Measurements from ENCODE around the gene LFNG.

The LFNG gene

GRCh38 chr7:2523461-2523936, 3.9 kb downstream of the LFNG start:
- Histone ChIP-seq H3K9ac (ENCODE audit: low read length) (peak overlapping the region; percentile 47), H3K36me3 (ENCODE audit: control insufficient read depth, insufficient read depth, low read length) (no peaks in the 10 kb centered on the region), H3K56ac (ENCODE audit: low read length) (peak overlapping the region; percentile 74), H3K4me1 (ENCODE audit: control insufficient read depth, low read depth, low read length) (peaks cover 3% of the 10 kb centered on the region), H3K79me2 (ENCODE audit: control insufficient read depth, insufficient read depth, low read length) (no peaks in the 10 kb centered on the region), H4K5ac (ENCODE audit: low read length) (no peak overlapping the region), H3K4ac (ENCODE audit: low read depth, low read length) (peak overlapping the region; percentile 43), H3K18ac (ENCODE audit: low read length) (no peak overlapping the region), H4K8ac (ENCODE audit: low read depth, low read length) (no peak overlapping the region), H2AK5ac (ENCODE audit: low read length) (no peak overlapping the region), H2BK120ac (ENCODE audit: low read depth, low read length) (no peak overlapping the region), H3K23ac (ENCODE audit: low read length) (peak overlapping the region; percentile 15), H2BK5ac (ENCODE audit: low read length) (no peak overlapping the region), H3K79me1 (ENCODE audit: low read length) (no peaks in the 10 kb centered on the region), H3K27ac (ENCODE audit: low read depth, low read length) (peak overlapping the region; percentile 28), H3K27me3 (ENCODE audit: insufficient read depth, low read length, poor library complexity) (peaks cover 9% of the 10 kb centered on the region), H3K4me2 (ENCODE audit: low read length) (peak overlapping the region; percentile 10), H3K4me3 (ENCODE audit: low read length) (no peak overlapping the region), H2BK15ac (replicated peaks; ENCODE audit: low read depth) (no peak overlapping the region)
- DNase-seq: peak; percentile 62
- WGBS (ENCODE audit: extremely low coverage, insufficient coverage, low lambda C conversion rate): no CpG with 5 or more reads among the region's 22 CpGs

- Histone ChIP-seq H3K27me3 (ENCODE audit: insufficient read depth, low read length, poor library complexity) (peaks cover 9% of the 10 kb centered on the region), H3K56ac (ENCODE audit: low read length) (peak overlapping the region; percentile 64), H3K27ac (ENCODE audit: low read depth, low read length) (peak overlapping the region; percentile 28), H4K5ac (ENCODE audit: low read length) (no peak overlapping the region), H3K9ac (ENCODE audit: low read length) (peak overlapping the region; percentile 33), H2AK5ac (ENCODE audit: low read length) (no peak overlapping the region), H3K4ac (ENCODE audit: low read depth, low read length) (peak overlapping the region; percentile 43), H2BK120ac (ENCODE audit: low read depth, low read length) (no peak overlapping the region), H2BK5ac (ENCODE audit: low read length) (no peak overlapping the region), H3K4me3 (ENCODE audit: low read length) (no peak overlapping the region), H3K4me1 (ENCODE audit: control insufficient read depth, low read depth, low read length) (peaks cover 3% of the 10 kb centered on the region), H3K4me2 (ENCODE audit: low read length) (no peak overlapping the region), H3K18ac (ENCODE audit: low read length) (no peak overlapping the region), H4K8ac (ENCODE audit: low read depth, low read length) (no peak overlapping the region), H3K36me3 (ENCODE audit: control insufficient read depth, insufficient read depth, low read length) (no peaks in the 10 kb centered on the region), H2BK15ac (replicated peaks; ENCODE audit: low read depth) (no peak overlapping the region), H3K79me2 (ENCODE audit: control insufficient read depth, insufficient read depth, low read length) (no peaks in the 10 kb centered on the region), H3K79me1 (ENCODE audit: low read length) (no peaks in the 10 kb centered on the region), H3K23ac (ENCODE audit: low read length) (peak overlapping the region; percentile 15)
- no CpG with 5 or more reads among the region's 51 CpGs for WGBS (ENCODE audit: extremely low coverage, insufficient coverage, low lambda C conversion rate)
- DNase-seq: peak; percentile 59
These were observed 4.6 kb downstream of the LFNG start for GRCh38 chr7:2523941-2524807.

GRCh38 chr7:2524808-2525657, 5.5 kb downstream of the LFNG start:
- H4K5ac ChIP-seq (ENCODE audit: low read length): no peak overlapping the region
- H3K4me3 ChIP-seq (ENCODE audit: low read length): no peak overlapping the region
- H3K27ac ChIP-seq (ENCODE audit: low read depth, low read length): no peak overlapping the region
- H3K36me3 ChIP-seq (ENCODE audit: control insufficient read depth, insufficient read depth, low read length): no peaks in the 10 kb centered on the region
- no peak overlapping the region for H2BK120ac ChIP-seq (ENCODE audit: low read depth, low read length)
- H3K23ac ChIP-seq (ENCODE audit: low read length): no peak overlapping the region
- peaks cover 3% of the 10 kb centered on the region for H3K4me1 ChIP-seq (ENCODE audit: control insufficient read depth, low read depth, low read length)
- H2AK5ac ChIP-seq (ENCODE audit: low read length): no peak overlapping the region
- no peak overlapping the region for H4K8ac ChIP-seq (ENCODE audit: low read depth, low read length)
- H3K4me2 ChIP-seq (ENCODE audit: low read length): no peak overlapping the region
- H2BK15ac ChIP-seq (replicated peaks; ENCODE audit: low read depth): no peak overlapping the region
- no peak overlapping the region for H3K9ac ChIP-seq (ENCODE audit: low read length)
- H3K79me1 ChIP-seq (ENCODE audit: low read length): no peaks in the 10 kb centered on the region
- H3K4ac ChIP-seq (ENCODE audit: low read depth, low read length): no peak overlapping the region
- peaks cover 9% of the 10 kb centered on the region for H3K27me3 ChIP-seq (ENCODE audit: insufficient read depth, low read length, poor library complexity)
- H3K79me2 ChIP-seq (ENCODE audit: control insufficient read depth, insufficient read depth, low read length): no peaks in the 10 kb centered on the region
- peak overlapping the region; percentile 15 for H3K56ac ChIP-seq (ENCODE audit: low read length)
- H2BK5ac ChIP-seq (ENCODE audit: low read length): no peak overlapping the region
- no peak overlapping the region for H3K18ac ChIP-seq (ENCODE audit: low read length)
- WGBS (ENCODE audit: extremely low coverage, insufficient coverage, low lambda C conversion rate): no CpG with 5 or more reads among the region's 53 CpGs
- DNase-seq: no peak

GRCh38 chr7:2525658-2526630, 6.4 kb downstream of the LFNG start:
- Histone ChIP-seq H3K36me3 (ENCODE audit: control insufficient read depth, insufficient read depth, low read length) (no peaks in the 10 kb centered on the region), H3K18ac (ENCODE audit: low read length) (no peak overlapping the region), H3K9ac (ENCODE audit: low read length) (no peak overlapping the region), H3K56ac (ENCODE audit: low read length) (no peak overlapping the region), H3K27ac (ENCODE audit: low read depth, low read length) (no peak overlapping the region), H3K79me1 (ENCODE audit: low read length) (no peaks in the 10 kb centered on the region), H3K27me3 (ENCODE audit: insufficient read depth, low read length, poor library complexity) (peaks cover 4% of the 10 kb centered on the region), H2BK120ac (ENCODE audit: low read depth, low read length) (no peak overlapping the region), H3K4me1 (ENCODE audit: control insufficient read depth, low read depth, low read length) (peaks cover 3% of the 10 kb centered on the region), H4K5ac (ENCODE audit: low read length) (no peak overlapping the region), H3K79me2 (ENCODE audit: control insufficient read depth, insufficient read depth, low read length) (no peaks in the 10 kb centered on the region), H2AK5ac (ENCODE audit: low read length) (no peak overlapping the region), H2BK5ac (ENCODE audit: low read length) (no peak overlapping the region), H3K4ac (ENCODE audit: low read depth, low read length) (no peak overlapping the region), H4K8ac (ENCODE audit: low read depth, low read length) (no peak overlapping the region), H3K23ac (ENCODE audit: low read length) (no peak overlapping the region), H2BK15ac (replicated peaks; ENCODE audit: low read depth) (no peak overlapping the region), H3K4me2 (ENCODE audit: low read length) (no peak overlapping the region), H3K4me3 (ENCODE audit: low read length) (no peak overlapping the region)
- no CpG with 5 or more reads among the region's 36 CpGs for WGBS (ENCODE audit: extremely low coverage, insufficient coverage, low lambda C conversion rate)
- DNase-seq: no peak
